Esophagus muscularis mucosa (tissue), 4 donors: ENCODE results near the gene ZFP64.

ENCODE experiments used
- EP300 ChIP-seq: sonication (generic); formaldehyde crosslinking; IDR thresholded peaks from one replicate; pipeline ENCODE4 v1.6.1; 2017; ENCODE audit warnings: antibody characterized with exemption
- POLR2A ChIP-seq: fragments of 450-650 bp; IDR thresholded peaks from one replicate; pipeline ENCODE4 v1.6.1; 2017; ENCODE audit warnings: antibody characterized with exemption, moderate library complexity, mild to moderate bottlenecking, low read depth
- POLR2AphosphoS5 ChIP-seq, 2 donors: sonication (generic); formaldehyde crosslinking; IDR thresholded peaks; one replicate each; pipeline ENCODE4 v1.6.1; 2017; ENCODE audit warnings: antibody characterized with exemption in 2 of 2
- TF ChIP-seq, protein P1 (sequence below), 3 experiments: fragments of 200-600 bp in 2 of 3; fragments of 450-650 bp in 1 of 3; sonication (generic) in 2 of 3; IDR thresholded peaks; one replicate each; pipeline ENCODE4 v1.5.1; 2017 to 2019; ENCODE audit warnings: antibody characterized with exemption in 3 of 3, mild to moderate bottlenecking in 2 of 3, moderate library complexity in 1 of 3

DNA sequence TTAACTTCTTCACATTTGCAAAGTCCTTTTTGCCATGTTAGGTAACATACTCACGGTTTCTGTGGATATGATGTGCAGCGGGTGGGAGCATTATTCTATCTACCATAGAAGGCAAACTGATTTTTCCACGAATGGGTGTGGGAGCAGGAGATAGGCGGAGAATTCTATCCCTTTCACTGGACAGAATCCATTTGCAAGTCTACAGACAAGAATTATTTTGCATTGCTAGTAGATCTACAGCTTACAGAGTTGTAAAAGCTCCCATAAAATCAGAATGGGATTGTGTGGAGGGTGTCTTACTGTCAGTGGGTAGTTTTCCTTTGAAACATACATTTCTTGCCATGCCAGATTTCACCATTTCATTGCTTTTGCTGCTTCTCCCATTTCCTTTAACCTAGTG is 22.4 kb upstream of the ZFP64 start:
- TF ChIP-seq POLR2AphosphoS5 (IDR thresholded peaks at IDR 0.05): no peak
- TF ChIP-seq, protein P1, sequence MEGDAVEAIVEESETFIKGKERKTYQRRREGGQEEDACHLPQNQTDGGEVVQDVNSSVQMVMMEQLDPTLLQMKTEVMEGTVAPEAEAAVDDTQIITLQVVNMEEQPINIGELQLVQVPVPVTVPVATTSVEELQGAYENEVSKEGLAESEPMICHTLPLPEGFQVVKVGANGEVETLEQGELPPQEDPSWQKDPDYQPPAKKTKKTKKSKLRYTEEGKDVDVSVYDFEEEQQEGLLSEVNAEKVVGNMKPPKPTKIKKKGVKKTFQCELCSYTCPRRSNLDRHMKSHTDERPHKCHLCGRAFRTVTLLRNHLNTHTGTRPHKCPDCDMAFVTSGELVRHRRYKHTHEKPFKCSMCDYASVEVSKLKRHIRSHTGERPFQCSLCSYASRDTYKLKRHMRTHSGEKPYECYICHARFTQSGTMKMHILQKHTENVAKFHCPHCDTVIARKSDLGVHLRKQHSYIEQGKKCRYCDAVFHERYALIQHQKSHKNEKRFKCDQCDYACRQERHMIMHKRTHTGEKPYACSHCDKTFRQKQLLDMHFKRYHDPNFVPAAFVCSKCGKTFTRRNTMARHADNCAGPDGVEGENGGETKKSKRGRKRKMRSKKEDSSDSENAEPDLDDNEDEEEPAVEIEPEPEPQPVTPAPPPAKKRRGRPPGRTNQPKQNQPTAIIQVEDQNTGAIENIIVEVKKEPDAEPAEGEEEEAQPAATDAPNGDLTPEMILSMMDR (IDR thresholded peaks at IDR 0.05): no peak
- TF ChIP-seq EP300: no peak
- no peak for TF ChIP-seq POLR2A
